GM18498 (cell line): ENCODE measurements around the gene NUDT3.
"Not testable (repeated sequence)": the region's sequence is repeated elsewhere in the genome, so short reads cannot be mapped to it uniquely, and the experiment has no call there.

Source experiments
- ATAC-seq: cut with Tn5 transposase; IDR thresholded peaks from one replicate; pipeline ENCODE4 v1.9.1; 2021; ENCODE audit warnings: mild to moderate bottlenecking, moderate library complexity; ENCODE audit not compliant: unreplicated experiment

NUDT3 gene

GRCh38 chr6:34324738-34325444 lies 67.6 kb downstream of the NUDT3 start:
- ATAC-seq = no peak

GRCh38 chr6:34324221-34324620 lies 68.2 kb downstream of the NUDT3 start:
- not testable (repeated sequence) for ATAC-seq

- no peak for ATAC-seq
Observed at GRCh38 chr6:34323300-34323699, 69.2 kb downstream of the NUDT3 start.

GRCh38 chr6:34322732-34323131 lies 69.7 kb downstream of the NUDT3 start:
- no peak for ATAC-seq

- no peak for ATAC-seq
Observed at GRCh38 chr6:34321821-34322220, 70.6 kb downstream of the NUDT3 start.

GRCh38 chr6:34319471-34319885 lies 73.0 kb downstream of the NUDT3 start:
- no peak for ATAC-seq

- ATAC-seq = no peak
Observed at GRCh38 chr6:34318499-34319470, 73.7 kb downstream of the NUDT3 start.

- no peak for ATAC-seq
Observed at GRCh38 chr6:34317882-34318498, 74.5 kb downstream of the NUDT3 start.

- no peak for ATAC-seq
Observed at GRCh38 chr6:34317172-34317477, 75.3 kb downstream of the NUDT3 start.

GRCh38 chr6:34316431-34317171 lies 75.9 kb downstream of the NUDT3 start:
- ATAC-seq = no peak

- ATAC-seq = no peak
Observed at GRCh38 chr6:34315780-34316179, 76.7 kb downstream of the NUDT3 start.

GRCh38 chr6:34315256-34315655 lies 77.2 kb downstream of the NUDT3 start:
- ATAC-seq = no peak

- no peak for ATAC-seq
Observed at GRCh38 chr6:34312259-34312658, 80.2 kb downstream of the NUDT3 start.

- ATAC-seq = no peak
Observed at GRCh38 chr6:34310817-34311216, 81.7 kb downstream of the NUDT3 start.

- ATAC-seq = no peak
Observed at GRCh38 chr6:34308483-34308882, 84.0 kb downstream of the NUDT3 start.

- no peak for ATAC-seq
Observed at GRCh38 chr6:34305982-34306708, 86.3 kb downstream of the NUDT3 start.

GRCh38 chr6:34305497-34305896 lies 87.0 kb downstream of the NUDT3 start:
- no peak for ATAC-seq

- ATAC-seq = no peak
Observed at GRCh38 chr6:34304164-34304563, 88.3 kb downstream of the NUDT3 start.

- ATAC-seq = no peak
Observed at GRCh38 chr6:34302929-34303328, 89.5 kb downstream of the NUDT3 start.

GRCh38 chr6:34301408-34301807 lies 91.1 kb downstream of the NUDT3 start:
- no peak for ATAC-seq
